ENCODE measurements around the gene ITGB4.

- TF ChIP-seq POLR2AphosphoS5 (IDR thresholded peaks at IDR 0.05; ENCODE audit: low read depth, low read length), result no peak
- TF ChIP-seq SIN3A (IDR thresholded peaks at IDR 0.05; ENCODE audit: borderline replicate concordance, insufficient read depth, low read length), result no peak
- no peak for TF ChIP-seq TAF1 (IDR thresholded peaks at IDR 0.05; ENCODE audit: borderline replicate concordance, insufficient read depth, low read length)
Observed at GRCh38 chr17:75698659-75699058, 22.6 kb upstream of the ITGB4 start.
